AG04450 (cell line): ENCODE data around the gene ADPRS. TPM values are rescaled to one million over a fixed set of nuclear protein-coding genes. Genes with fewer than 3 reads are reported as not detected.

Source experiments
- CTCF ChIA-PET: fragments of 300-600, 350-600 bp; formaldehyde crosslinking; extraction: SDS; loops from one replicate; lab custom pipeline; 2022; ENCODE audit warnings: antibody characterized with exemption, inconsistent platforms; lab: Charles Lee
- POLR2A ChIA-PET: fragments of 350-600 bp; formaldehyde crosslinking; extraction: SDS; loops from one replicate; lab custom pipeline; 2021; ENCODE audit warnings: antibody characterized with exemption, inconsistent platforms; lab: Yijun Ruan, JAX
- DNase-seq: peaks from one replicate; pipeline ENCODE4 v3.0.0-alpha.2; 2011; ENCODE audit warnings: low read depth, low spot score
- H3K27ac ChIP-seq: one replicate; pipeline ENCODE4 v1.5.1; 2012; ENCODE audit warnings: low read depth, low read length, control low read depth
- H3K27me3 ChIP-seq: one replicate; pipeline ENCODE4 v1.6.0; 2012; ENCODE audit warnings: low read length; ENCODE audit not compliant: control insufficient read depth, insufficient read depth
- H3K4me3 ChIP-seq: 2 replicates; pipeline ENCODE4 v1.5.1; 2011; ENCODE audit warnings: mild to moderate bottlenecking, low read depth, low read length, control low read depth
- H3K9me3 ChIP-seq: 2 replicates; pipeline ENCODE4 v1.5.1; 2012; ENCODE audit warnings: low read length; ENCODE audit not compliant: control insufficient read depth, insufficient read depth
- CTCF ChIP-seq: IDR thresholded peaks from 2 replicates; pipeline ENCODE4 v1.5.1; 2011; ENCODE audit warnings: low read depth, low read length, control low read depth, inconsistent platforms
- polyA plus RNA-seq: library from polyadenylated mRNA; depleted of rRNA; stranded (reverse); fragments of >200 nt; gene quantifications from 2 replicates; pipeline ENCODE4 v1.2.3, GENCODE V29; 2011

Gene ADPRS
- polyA plus RNA-seq, 1 experiment: 22.1 TPM

- no peak overlapping the region for H3K4me3 ChIP-seq
- ChIA-PET CTCF (interaction anchor here (0.8 to 1.3 kb wide), 2 partner anchors 54 to 107 kb away, joined by 3 read pairs; no protein-coding TSS in a partner anchor), POLR2A (no interaction called here)
- no peak overlapping the region for H3K27ac ChIP-seq
- no peak for DNase-seq
- no peaks in the 10 kb centered on the region for H3K9me3 ChIP-seq
- H3K27me3 ChIP-seq: no peaks in the 10 kb centered on the region
- no peak for TF ChIP-seq CTCF
Observed at GRCh38 chr1:36080236-36080635, 8.5 kb upstream of the ADPRS start.

GRCh38 chr1:36080801-36081200 lies 7.9 kb upstream of the ADPRS start:
- POLR2A ChIA-PET: no interaction called here
- TF ChIP-seq CTCF: no peak
- DNase-seq: no peak
- Histone ChIP-seq H3K4me3 (no peak overlapping the region), H3K27me3 (no peaks in the 10 kb centered on the region), H3K27ac (no peak overlapping the region), H3K9me3 (no peaks in the 10 kb centered on the region)
- CTCF ChIA-PET: interaction anchor here (1.3 kb wide), 1 partner anchor 53 kb away, joined by 3 read pairs; no protein-coding TSS in a partner anchor

GRCh38 chr1:36081926-36082485 lies 6.7 kb upstream of the ADPRS start:
- no peak overlapping the region for H3K27ac ChIP-seq
- H3K4me3 ChIP-seq: no peak overlapping the region
- no peak for TF ChIP-seq CTCF
- H3K27me3 ChIP-seq: no peaks in the 10 kb centered on the region
- ChIA-PET CTCF (no interaction called here), POLR2A (no interaction called here)
- no peak for DNase-seq
- H3K9me3 ChIP-seq: no peaks in the 10 kb centered on the region

GRCh38 chr1:36083219-36083618 lies 5.5 kb upstream of the ADPRS start:
- CTCF ChIA-PET: interaction anchor here (0.8 kb wide), 1 partner anchor 217 kb away, joined by 3 read pairs; no protein-coding TSS in a partner anchor

More at GRCh38 chr1:36083219-36083618, 5.5 kb upstream of the ADPRS start:
- Histone ChIP-seq H3K27me3 (no peaks in the 10 kb centered on the region), H3K4me3 (no peak overlapping the region), H3K9me3 (no peaks in the 10 kb centered on the region), H3K27ac (no peak overlapping the region)
- POLR2A ChIA-PET: interaction anchor here (0.8 kb wide), 1 partner anchor 152 kb away, joined by 5 read pairs; the partner anchor contains the start of gene AGO3
- no peak for DNase-seq
- no peak for TF ChIP-seq CTCF
